HepG2 (cell line): Measurements from ENCODE around the gene MAFF. TPM values are rescaled to one million over a fixed set of nuclear protein-coding genes. Genes with fewer than 3 reads are reported as not detected.

Source experiments
- AGO1 ChIP-seq: fragments of 200-400 bp; formaldehyde crosslinking; IDR thresholded peaks from 2 replicates; pipeline ENCODE4 v1.6.1; 2017; ENCODE audit warnings: mild to moderate bottlenecking, low read depth, low read length, moderate library complexity; ENCODE audit not compliant: poor library complexity, severe bottlenecking
- EP300 ChIP-seq, 3 experiments: sonication (generic) in 1 of 3; formaldehyde crosslinking in 1 of 3; IDR thresholded peaks; 2 replicates each; pipeline versions ENCODE4 v1.5.1 to v1.6.1; 2011 to 2020; ENCODE audit warnings: low read depth in 2 of 3, low read length in 2 of 3, borderline replicate concordance in 1 of 3, improper control_type of control experiment in 1 of 3, mild to moderate bottlenecking in 1 of 3, missing genetic modification reagents in 1 of 3, moderate library complexity in 1 of 3
- HES4 ChIP-seq: sonication (generic); formaldehyde crosslinking; IDR thresholded peaks from 2 replicates; pipeline ENCODE4 v1.9.0; 2021; ENCODE audit warnings: mild to moderate bottlenecking, missing genetic modification reagents, borderline replicate concordance
- HNF4A ChIP-seq: sonication (generic); formaldehyde crosslinking; IDR thresholded peaks from 2 replicates; pipeline ENCODE4 v1.4.0; 2020; ENCODE audit warnings: missing genetic modification reagents
- ISX ChIP-seq: sonication (generic); formaldehyde crosslinking; conservative IDR thresholded peaks from 2 replicates; pipeline ENCODE4 v1.5.0; 2020; ENCODE audit warnings: missing genetic modification reagents
- MBD4 ChIP-seq: IDR thresholded peaks from 2 replicates; pipeline ENCODE4 v1.6.1; 2012; ENCODE audit warnings: low read length, inconsistent platforms, borderline replicate concordance
- NFYC ChIP-seq: IDR thresholded peaks from 2 replicates; pipeline ENCODE4 v1.6.1; 2016; ENCODE audit warnings: missing genetic modification reagents, missing compliant biosample characterization
- PCBP1 ChIP-seq: fragments of 200-400 bp; formaldehyde crosslinking; IDR thresholded peaks from 2 replicates; pipeline ENCODE4 v1.6.1; 2017; ENCODE audit warnings: mild to moderate bottlenecking, low read depth, low read length, borderline replicate concordance
- PREB ChIP-seq: sonication (generic); formaldehyde crosslinking; IDR thresholded peaks from 2 replicates; pipeline ENCODE4 v1.4.0; 2020; ENCODE audit warnings: missing genetic modification reagents
- RAD21 ChIP-seq: fragments of 450-650 bp; formaldehyde crosslinking; IDR thresholded peaks from 2 replicates; pipeline ENCODE4 v1.5.0; 2020; ENCODE audit warnings: mild to moderate bottlenecking
- SIX1 ChIP-seq: sonication (generic); formaldehyde crosslinking; IDR thresholded peaks from 2 replicates; pipeline ENCODE4 v1.4.0; 2020; ENCODE audit warnings: missing genetic modification reagents, borderline replicate concordance
- SSRP1 ChIP-seq: IDR thresholded peaks from 2 replicates; pipeline ENCODE4 v1.6.1; 2016; ENCODE audit warnings: control low read depth
- STAT5B ChIP-seq: sonication (generic); formaldehyde crosslinking; IDR thresholded peaks from 2 replicates; pipeline ENCODE4 v1.4.0; 2020; ENCODE audit warnings: missing genetic modification reagents
- ZNF205 ChIP-seq: IDR thresholded peaks from 2 replicates; pipeline ENCODE4 v1.6.1; 2018; ENCODE audit warnings: missing biosample characterization, missing genetic modification reagents
- ZNF572 ChIP-seq: sonication (generic); formaldehyde crosslinking; IDR thresholded peaks from 2 replicates; pipeline ENCODE4 v1.5.1; 2020; ENCODE audit warnings: mild to moderate bottlenecking, missing genetic modification reagents
- ZNF652 ChIP-seq: IDR thresholded peaks from 2 replicates; pipeline ENCODE4 v1.6.1; 2016; ENCODE audit warnings: low read depth, borderline replicate concordance
- ZNF7 ChIP-seq: IDR thresholded peaks from 2 replicates; pipeline ENCODE4 v1.6.1; 2016; ENCODE audit warnings: missing biosample characterization, missing genetic modification reagents
- ZNF709 ChIP-seq: sonication (generic); formaldehyde crosslinking; IDR thresholded peaks from 2 replicates; pipeline ENCODE4 v1.5.0; 2020; ENCODE audit warnings: mild to moderate bottlenecking, missing genetic modification reagents
- ZNF773 ChIP-seq: sonication (generic); formaldehyde crosslinking; IDR thresholded peaks from 2 replicates; pipeline ENCODE4 v1.4.0; 2020; ENCODE audit warnings: missing genetic modification reagents, borderline replicate concordance
- ZNF776 ChIP-seq: sonication (generic); formaldehyde crosslinking; IDR thresholded peaks from 2 replicates; pipeline ENCODE4 v1.4.0; 2020; ENCODE audit warnings: mild to moderate bottlenecking, missing genetic modification reagents
- ZNF816 ChIP-seq: sonication (generic); formaldehyde crosslinking; IDR thresholded peaks from 2 replicates; pipeline ENCODE4 v1.8.0; 2022; ENCODE audit warnings: missing genetic modification reagents, mild to moderate bottlenecking, borderline replicate concordance
- polyA plus RNA-seq, 8 experiments: library from polyadenylated mRNA; depleted of rRNA in 3 of 8; stranded (reverse) in 7 of 8; unstranded in 1 of 8; fragments of >200 nt; fragmentation: Illumina TruSeq in 4 of 8; extraction: Trizol in 4 of 8; gene quantifications; 2 replicates each; pipeline versions ENCODE4 v1.2.1 to v1.2.3, GENCODE V29; 2011 to 2016; ENCODE audit warnings: low read depth in 4 of 8, missing spikeins in 1 of 8, mixed read lengths in 1 of 8; ENCODE audit not compliant: insufficient read depth in 1 of 8
- total RNA-seq, 5 experiments: library from RNA; depleted of rRNA; stranded (reverse); fragments of >200 nt; fragmentation: Illumina TruSeq; extraction: Trizol; gene quantifications; 2 replicates each; pipeline ENCODE4 v1.2.3, GENCODE V29; 2016; ENCODE audit warnings: low read depth in 1 of 5
- TF ChIP-seq, protein P1 (sequence below): sonication (generic); formaldehyde crosslinking; conservative IDR thresholded peaks from 2 replicates; pipeline ENCODE4 v1.4.0; 2020; ENCODE audit warnings: missing genetic modification reagents
- TF ChIP-seq, protein P2 (sequence below): sonication (generic); formaldehyde crosslinking; IDR thresholded peaks from 2 replicates; pipeline ENCODE4 v1.4.0; 2020; ENCODE audit warnings: missing genetic modification reagents
- TF ChIP-seq, protein P3 (sequence below): sonication (generic); formaldehyde crosslinking; IDR thresholded peaks from 2 replicates; pipeline ENCODE4; 2020; ENCODE audit warnings: missing genetic modification reagents, mild to moderate bottlenecking, borderline replicate concordance

MAFF gene
- total and polyA plus RNA-seq, 2 of the 13 experiments (the other 11 are each of a cell fraction or from before 2014, with no cell fraction given): 5.4 to 14.3 TPM

DNA sequence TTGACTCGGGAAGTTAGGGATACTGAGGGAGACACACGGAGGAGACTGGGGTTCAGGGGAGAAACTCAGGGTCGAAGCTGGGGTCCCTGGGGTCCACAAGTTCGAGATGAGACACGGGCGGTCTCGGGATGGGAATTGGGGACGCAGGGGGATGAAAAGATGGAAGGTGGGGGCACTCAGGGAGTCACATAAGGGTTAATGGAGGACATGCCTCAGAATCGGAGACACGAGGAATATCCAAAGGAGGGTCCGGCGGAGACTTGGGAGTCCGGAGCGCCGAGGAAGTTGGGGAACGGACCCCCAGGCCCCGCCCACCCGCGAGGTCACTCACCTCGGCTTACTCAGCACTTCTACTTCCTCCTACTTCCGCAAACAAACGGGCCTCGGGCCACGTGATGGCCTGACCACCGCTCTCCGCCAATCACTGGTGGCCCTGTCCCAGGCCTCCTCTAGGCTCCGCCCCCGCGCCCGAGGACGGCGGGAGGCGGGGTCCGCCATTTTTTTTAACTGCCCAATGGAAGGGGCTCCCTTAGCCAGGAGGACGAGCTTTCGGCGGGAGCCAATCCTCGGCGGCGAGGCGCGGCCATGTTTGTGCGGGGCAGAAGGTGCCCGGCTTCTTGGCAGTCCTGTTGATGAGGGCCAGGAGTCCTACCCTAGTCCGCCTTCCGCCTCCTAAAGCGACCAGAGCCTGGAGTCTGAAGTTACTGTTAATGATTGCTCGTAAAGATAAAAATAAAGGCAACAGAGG is 20.2 kb upstream of the MAFF start, which contains the start of gene PLA2G6 (continued):
- TF ChIP-seq PREB (CRISPR knock-in tag): no peak
- TF ChIP-seq ZNF709 (CRISPR knock-in tag): no peak
- TF ChIP-seq HNF4A: no peak
- TF ChIP-seq ZNF652 (CRISPR knock-in tag): no peak
- TF ChIP-seq STAT5B (CRISPR knock-in tag): no peak
- no peak for TF ChIP-seq ZNF205 (CRISPR knock-in tag)
- no peak for TF ChIP-seq ZNF816 (CRISPR knock-in tag)
- TF ChIP-seq HES4 (CRISPR knock-in tag): no peak
- no peak for TF ChIP-seq SIX1
- 0 out of 2 replicates have a peak, but pooled peaks have one; percentile 5 for TF ChIP-seq ZNF773 (CRISPR knock-in tag)
- 0 out of 2 replicates have a peak, but pooled peaks have one; percentile 9 for TF ChIP-seq RAD21 (CRISPR knock-in tag)
- TF ChIP-seq MBD4: no peak
- no peak for TF ChIP-seq ZNF776 (CRISPR knock-in tag)
- no peak for TF ChIP-seq ZNF572
- no peak for TF ChIP-seq ZNF7 (CRISPR knock-in tag)
- no peak for TF ChIP-seq SSRP1
- no peak for TF ChIP-seq AGO1
- peak; percentile 87 for TF ChIP-seq NFYC (CRISPR knock-in tag)
- TF ChIP-seq, protein P1, sequence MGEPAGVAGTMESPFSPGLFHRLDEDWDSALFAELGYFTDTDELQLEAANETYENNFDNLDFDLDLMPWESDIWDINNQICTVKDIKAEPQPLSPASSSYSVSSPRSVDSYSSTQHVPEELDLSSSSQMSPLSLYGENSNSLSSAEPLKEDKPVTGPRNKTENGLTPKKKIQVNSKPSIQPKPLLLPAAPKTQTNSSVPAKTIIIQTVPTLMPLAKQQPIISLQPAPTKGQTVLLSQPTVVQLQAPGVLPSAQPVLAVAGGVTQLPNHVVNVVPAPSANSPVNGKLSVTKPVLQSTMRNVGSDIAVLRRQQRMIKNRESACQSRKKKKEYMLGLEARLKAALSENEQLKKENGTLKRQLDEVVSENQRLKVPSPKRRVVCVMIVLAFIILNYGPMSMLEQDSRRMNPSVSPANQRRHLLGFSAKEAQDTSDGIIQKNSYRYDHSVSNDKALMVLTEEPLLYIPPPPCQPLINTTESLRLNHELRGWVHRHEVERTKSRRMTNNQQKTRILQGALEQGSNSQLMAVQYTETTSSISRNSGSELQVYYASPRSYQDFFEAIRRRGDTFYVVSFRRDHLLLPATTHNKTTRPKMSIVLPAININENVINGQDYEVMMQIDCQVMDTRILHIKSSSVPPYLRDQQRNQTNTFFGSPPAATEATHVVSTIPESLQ: no peak
- TF ChIP-seq ISX (CRISPR knock-in tag): no peak
- TF ChIP-seq PCBP1: no peak
- TF ChIP-seq, protein P2, sequence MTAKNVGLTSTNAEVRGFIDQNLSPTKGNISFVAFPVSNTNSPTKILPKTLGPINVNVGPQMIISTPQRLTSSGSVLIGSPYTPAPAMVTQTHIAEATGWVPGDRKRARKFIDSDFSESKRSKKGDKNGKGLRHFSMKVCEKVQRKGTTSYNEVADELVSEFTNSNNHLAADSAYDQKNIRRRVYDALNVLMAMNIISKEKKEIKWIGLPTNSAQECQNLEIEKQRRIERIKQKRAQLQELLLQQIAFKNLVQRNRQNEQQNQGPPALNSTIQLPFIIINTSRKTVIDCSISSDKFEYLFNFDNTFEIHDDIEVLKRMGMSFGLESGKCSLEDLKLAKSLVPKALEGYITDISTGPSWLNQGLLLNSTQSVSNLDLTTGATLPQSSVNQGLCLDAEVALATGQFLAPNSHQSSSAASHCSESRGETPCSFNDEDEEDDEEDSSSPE: peak; percentile 87
- peak in 1 of 2 experiments; percentile 38; a peak in 1 of 4 replicates for TF ChIP-seq EP300 (IDR thresholded peaks at IDR 0.05; ENCODE audit: low read depth in 2 of 2, low read length in 2 of 2)
- no peak for TF ChIP-seq EP300 (CRISPR knock-in tag; IDR thresholded peaks at IDR 0.05; ENCODE audit: borderline replicate concordance)
- TF ChIP-seq, protein P3, sequence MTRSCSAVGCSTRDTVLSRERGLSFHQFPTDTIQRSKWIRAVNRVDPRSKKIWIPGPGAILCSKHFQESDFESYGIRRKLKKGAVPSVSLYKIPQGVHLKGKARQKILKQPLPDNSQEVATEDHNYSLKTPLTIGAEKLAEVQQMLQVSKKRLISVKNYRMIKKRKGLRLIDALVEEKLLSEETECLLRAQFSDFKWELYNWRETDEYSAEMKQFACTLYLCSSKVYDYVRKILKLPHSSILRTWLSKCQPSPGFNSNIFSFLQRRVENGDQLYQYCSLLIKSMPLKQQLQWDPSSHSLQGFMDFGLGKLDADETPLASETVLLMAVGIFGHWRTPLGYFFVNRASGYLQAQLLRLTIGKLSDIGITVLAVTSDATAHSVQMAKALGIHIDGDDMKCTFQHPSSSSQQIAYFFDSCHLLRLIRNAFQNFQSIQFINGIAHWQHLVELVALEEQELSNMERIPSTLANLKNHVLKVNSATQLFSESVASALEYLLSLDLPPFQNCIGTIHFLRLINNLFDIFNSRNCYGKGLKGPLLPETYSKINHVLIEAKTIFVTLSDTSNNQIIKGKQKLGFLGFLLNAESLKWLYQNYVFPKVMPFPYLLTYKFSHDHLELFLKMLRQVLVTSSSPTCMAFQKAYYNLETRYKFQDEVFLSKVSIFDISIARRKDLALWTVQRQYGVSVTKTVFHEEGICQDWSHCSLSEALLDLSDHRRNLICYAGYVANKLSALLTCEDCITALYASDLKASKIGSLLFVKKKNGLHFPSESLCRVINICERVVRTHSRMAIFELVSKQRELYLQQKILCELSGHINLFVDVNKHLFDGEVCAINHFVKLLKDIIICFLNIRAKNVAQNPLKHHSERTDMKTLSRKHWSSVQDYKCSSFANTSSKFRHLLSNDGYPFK: peak; percentile 81
